T-helper 2 cell treated with Interferon-gamma antibody and Interleukin-4, amounts not matched to agents 5 μg/mL and 100 μg/mL, for 36 hours (primary cell): ENCODE results near the gene IRAK1.

Source experiments
- DNase-seq: peaks from one replicate; pipeline ENCODE4 v3.0.0; 2021; ENCODE audit warnings: low spot score
- H3K27ac Mint-ChIP-seq: one replicate; pipeline ENCODE4 v1.8.0; 2021; ENCODE audit warnings: mild to moderate bottlenecking, mixed read lengths
- H3K27me3 Mint-ChIP-seq: one replicate; pipeline ENCODE4 v1.8.0; 2021; ENCODE audit warnings: low read depth, mixed read lengths
- H3K36me3 Mint-ChIP-seq: one replicate; pipeline ENCODE4 v1.8.0; 2021; ENCODE audit warnings: low read depth, mixed read lengths
- H3K4me1 Mint-ChIP-seq: one replicate; pipeline ENCODE4 v1.8.0; 2021; ENCODE audit warnings: low read depth, mixed read lengths
- H3K4me3 Mint-ChIP-seq: one replicate; pipeline ENCODE4 v1.8.0; 2022; ENCODE audit warnings: mild to moderate bottlenecking, moderate library complexity, mixed read lengths
- H3K9me3 Mint-ChIP-seq: one replicate; pipeline ENCODE4 v1.8.0; 2021; ENCODE audit warnings: mixed read lengths

Gene IRAK1

DNA sequence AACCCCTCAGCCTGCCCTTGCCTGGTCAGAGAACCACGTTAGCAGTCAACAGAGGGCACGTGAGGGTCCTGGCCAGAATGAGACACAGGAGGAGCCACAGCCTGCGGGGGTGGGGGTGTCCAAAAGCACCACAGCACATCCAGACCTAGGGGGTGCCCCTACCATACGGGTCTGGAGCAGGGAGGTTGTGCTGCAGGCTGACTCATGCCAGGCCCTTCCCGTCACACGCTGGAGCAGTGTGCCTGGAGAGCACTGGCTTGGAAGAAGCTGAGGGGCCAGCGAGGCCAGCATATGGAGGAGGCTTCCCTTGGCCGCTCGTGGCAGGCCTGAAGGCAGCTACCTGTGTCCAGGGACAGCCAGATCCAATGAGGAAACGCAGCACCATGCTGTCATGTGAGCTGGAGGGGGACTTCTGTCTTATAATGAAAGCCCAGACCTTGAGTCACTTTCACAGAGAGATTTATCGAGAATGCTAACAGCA lies 1.5 kb upstream of the IRAK1 start:
- Mint-ChIP-seq H3K27me3 (no peaks in the 10 kb centered on the region), H3K4me3 (no peak overlapping the region), H3K9me3 (no peaks in the 10 kb centered on the region), H3K4me1 (peaks cover 5% of the 10 kb centered on the region), H3K27ac (peak overlapping the region; percentile 93), H3K36me3 (peaks cover 10% of the 10 kb centered on the region)
- peak; percentile 20 for DNase-seq

DNA sequence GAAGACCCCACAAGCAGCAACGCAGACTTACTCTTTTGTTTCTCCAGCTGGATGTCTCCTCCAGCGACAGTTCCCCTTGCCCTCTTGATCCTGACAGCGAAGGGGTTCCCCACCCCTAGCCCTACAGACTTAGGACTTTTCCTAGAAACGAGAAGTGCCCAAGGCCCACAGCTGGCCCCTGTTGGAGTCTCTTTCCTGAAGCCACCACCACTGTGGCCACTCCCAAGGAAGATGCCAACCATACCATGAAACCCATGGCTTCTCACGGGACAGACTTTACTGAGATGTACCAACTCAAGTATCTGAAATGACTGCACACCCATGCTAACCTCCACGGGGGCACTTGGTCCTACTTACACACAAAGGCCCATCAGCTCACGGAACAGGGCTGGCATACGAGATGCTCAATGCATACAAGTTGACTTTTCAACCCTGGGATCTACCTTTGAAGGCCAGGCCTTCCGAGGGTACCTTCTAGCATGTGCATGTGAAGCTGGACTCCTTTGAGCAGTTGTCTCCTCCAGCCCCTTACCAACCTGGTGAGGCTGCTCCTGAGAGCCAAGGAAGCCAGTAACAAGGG lies 924 bp upstream of the IRAK1 start:
- Mint-ChIP-seq H3K27ac (peak overlapping the region; percentile 93), H3K4me3 (peak overlapping the region; percentile 94), H3K36me3 (peaks cover 14% of the 10 kb centered on the region), H3K4me1 (peaks cover 5% of the 10 kb centered on the region), H3K9me3 (no peaks in the 10 kb centered on the region), H3K27me3 (no peaks in the 10 kb centered on the region)
- peak; percentile 5 for DNase-seq

- H3K27ac Mint-ChIP-seq: peak overlapping the region; percentile 86
- H3K9me3 Mint-ChIP-seq: no peaks in the 10 kb centered on the region
- H3K4me1 Mint-ChIP-seq: peaks cover 5% of the 10 kb centered on the region
- DNase-seq: peak; percentile 4
- H3K27me3 Mint-ChIP-seq: no peaks in the 10 kb centered on the region
- H3K36me3 Mint-ChIP-seq: peaks cover 19% of the 10 kb centered on the region
- H3K4me3 Mint-ChIP-seq: peak overlapping the region; percentile 88
Observed at GRCh38 chrX:154019061-154019621, 561 bp downstream of the IRAK1 start.

DNA sequence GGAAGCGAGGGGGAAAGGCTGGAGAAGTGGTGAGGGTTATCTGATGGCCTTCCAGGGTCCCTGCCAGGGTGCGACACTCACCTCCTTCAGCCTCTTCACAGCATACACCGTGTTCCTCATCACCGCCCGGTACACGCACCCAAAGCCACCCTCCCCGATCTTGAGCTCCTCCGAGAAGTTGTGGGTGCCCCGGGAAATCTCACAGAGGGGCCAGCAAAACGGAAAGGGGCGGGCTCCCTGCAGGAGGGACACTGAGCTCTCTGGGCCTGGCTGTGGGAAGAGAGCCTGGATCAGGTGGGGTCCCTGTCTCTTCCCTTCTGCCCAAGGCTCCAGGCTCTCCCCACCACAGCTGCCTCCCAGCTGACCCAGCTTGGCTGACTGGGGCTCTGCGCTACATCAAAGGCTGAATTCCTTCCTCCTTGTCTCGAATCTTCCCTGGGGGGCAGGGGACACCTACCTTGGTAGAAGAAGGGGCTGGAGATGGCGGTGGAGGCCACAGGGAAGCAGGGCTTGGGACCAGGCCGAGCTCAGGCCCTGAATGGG lies 1.1 kb downstream of the IRAK1 start:
- H3K27me3 Mint-ChIP-seq: no peaks in the 10 kb centered on the region
- H3K4me1 Mint-ChIP-seq: peaks cover 7% of the 10 kb centered on the region
- peak overlapping the region; percentile 86 for H3K27ac Mint-ChIP-seq
- H3K9me3 Mint-ChIP-seq: no peaks in the 10 kb centered on the region
- DNase-seq: no peak
- peaks cover 21% of the 10 kb centered on the region for H3K36me3 Mint-ChIP-seq
- H3K4me3 Mint-ChIP-seq: peak overlapping the region; percentile 88

- peak overlapping the region; percentile 60 for H3K27ac Mint-ChIP-seq
- peaks cover 21% of the 10 kb centered on the region for H3K36me3 Mint-ChIP-seq
- no peaks in the 10 kb centered on the region for H3K9me3 Mint-ChIP-seq
- H3K4me1 Mint-ChIP-seq: peaks cover 9% of the 10 kb centered on the region
- H3K27me3 Mint-ChIP-seq: no peaks in the 10 kb centered on the region
- peak overlapping the region; percentile 88 for H3K4me3 Mint-ChIP-seq
- DNase-seq: no peak
Observed at GRCh38 chrX:154017766-154018517, 1.8 kb downstream of the IRAK1 start.

DNA sequence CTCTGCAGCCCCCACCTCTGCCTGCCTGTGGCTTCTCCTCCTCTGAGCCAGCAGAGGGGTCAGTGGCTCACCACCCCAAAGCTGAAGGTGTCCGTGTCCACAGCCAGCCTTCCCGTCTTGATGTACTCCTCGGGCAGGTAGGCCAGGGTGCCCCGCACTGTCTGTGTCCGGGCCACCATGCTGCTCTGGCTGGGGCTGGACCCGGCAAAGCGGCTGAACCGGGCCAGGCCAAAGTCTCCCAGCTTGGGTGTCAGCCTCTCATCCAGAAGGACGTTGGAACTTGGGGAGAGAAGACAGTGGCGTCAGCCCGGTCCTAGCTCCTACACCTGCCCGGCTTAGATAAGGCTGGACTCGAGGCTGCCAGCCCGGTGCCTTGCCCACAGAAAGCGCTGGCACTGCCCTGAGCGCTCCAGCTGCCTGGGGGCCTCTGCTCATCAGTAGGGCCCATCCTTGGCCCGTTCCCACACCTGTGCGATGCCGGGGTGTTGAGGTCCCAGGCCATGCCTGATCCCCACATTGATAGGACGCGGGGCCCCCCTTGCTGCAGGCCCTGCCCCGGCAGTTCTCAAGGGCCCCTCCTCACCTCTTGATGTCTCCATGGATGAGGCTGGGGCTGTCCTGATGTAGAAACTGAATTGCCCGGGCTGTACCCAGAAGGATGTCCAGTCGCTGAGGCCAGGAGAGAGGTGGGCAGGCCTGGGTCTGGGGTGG lies 3.2 kb downstream of the IRAK1 start:
- H3K36me3 Mint-ChIP-seq: peaks cover 21% of the 10 kb centered on the region
- no peaks in the 10 kb centered on the region for H3K9me3 Mint-ChIP-seq
- no peaks in the 10 kb centered on the region for H3K27me3 Mint-ChIP-seq
- no peak overlapping the region for H3K4me3 Mint-ChIP-seq
- H3K27ac Mint-ChIP-seq: no peak overlapping the region
- H3K4me1 Mint-ChIP-seq: peaks cover 9% of the 10 kb centered on the region
- DNase-seq: no peak

DNA sequence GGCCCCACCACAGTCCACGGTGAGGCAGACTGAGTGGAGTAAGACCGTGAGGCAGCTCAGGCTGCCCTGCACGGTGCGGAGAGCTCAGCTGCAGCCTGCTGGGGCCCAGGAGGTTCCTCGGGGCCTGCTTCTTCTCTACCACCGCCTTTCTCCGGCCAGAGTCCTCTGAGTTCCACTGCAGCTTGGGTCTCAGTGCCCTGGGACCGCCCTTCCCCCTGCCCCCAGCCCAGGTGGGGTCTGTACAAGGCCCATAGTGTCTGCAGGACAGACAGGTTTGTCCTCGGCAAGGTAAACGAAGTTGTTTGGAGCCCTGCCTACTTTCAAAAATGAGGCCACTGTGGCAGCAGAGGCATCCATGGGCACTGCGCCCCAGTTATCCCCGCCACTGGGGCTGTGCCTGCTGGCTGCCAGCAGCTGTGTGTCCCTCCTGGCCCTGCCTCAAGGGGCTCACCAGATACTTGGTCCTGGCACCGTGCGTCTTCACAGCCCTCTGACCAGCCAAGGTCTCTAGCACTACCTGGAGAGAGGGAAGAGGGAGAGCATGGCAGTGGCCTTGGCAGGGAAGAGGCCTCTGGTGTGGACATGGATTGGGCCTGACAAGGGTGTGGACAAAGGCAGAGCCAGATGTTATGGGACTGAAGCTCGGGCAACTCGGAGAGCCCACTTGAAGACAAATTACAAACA lies 4.0 kb downstream of the IRAK1 start:
- Mint-ChIP-seq H3K4me3 (no peak overlapping the region), H3K36me3 (peaks cover 21% of the 10 kb centered on the region), H3K27ac (peak overlapping the region; percentile 36), H3K4me1 (peaks cover 7% of the 10 kb centered on the region), H3K9me3 (no peaks in the 10 kb centered on the region), H3K27me3 (no peaks in the 10 kb centered on the region)
- DNase-seq: no peak

DNA sequence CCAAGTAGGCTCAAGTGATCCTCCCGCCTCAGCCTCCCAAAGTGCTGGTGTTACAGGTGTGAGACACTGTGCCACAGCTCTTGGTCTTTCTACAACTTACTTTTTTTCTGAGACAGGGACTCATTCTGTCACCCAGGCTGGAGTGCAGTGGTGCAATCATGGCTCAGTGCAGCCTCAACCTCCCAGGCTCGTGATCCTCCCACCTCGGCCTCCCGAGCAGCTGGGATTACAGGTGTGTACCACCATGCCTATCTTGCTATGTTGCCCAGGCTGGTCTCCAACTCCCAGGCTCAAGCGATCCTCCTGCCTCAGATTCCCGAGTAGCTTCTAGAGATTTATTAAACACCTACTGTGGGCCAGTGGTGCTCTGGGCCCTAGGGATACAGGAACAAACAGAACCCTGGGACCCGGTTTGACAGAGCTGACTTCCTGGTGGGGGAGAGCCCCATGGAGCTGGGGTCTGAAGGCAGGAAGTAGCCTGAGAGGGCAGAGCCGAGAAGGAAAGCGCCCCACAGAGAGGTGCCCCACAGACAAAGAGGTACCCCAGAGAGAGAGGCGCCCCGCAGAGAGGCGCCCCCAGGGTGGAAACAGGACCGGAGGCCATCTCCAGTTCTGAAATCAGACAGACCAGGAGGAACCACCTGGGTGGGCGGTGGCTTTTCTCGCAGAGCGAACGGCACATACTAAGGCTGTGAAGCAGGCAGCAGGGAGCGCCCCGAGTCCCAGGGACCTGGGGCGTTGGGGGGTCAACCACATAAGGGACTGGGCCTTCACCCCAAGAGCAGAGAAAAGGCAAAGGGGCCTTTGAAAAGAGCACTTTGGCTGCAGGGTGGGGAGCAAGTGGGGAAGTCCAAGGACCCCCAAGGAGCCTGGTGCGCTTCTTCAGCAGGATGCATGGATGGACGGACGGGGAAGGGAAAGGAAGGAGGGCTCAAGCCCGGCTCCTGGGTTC lies 5.0 kb downstream of the IRAK1 start:
- Mint-ChIP-seq H3K9me3 (no peaks in the 10 kb centered on the region), H3K27ac (no peak overlapping the region), H3K36me3 (peaks cover 17% of the 10 kb centered on the region), H3K4me1 (peaks cover 4% of the 10 kb centered on the region), H3K4me3 (no peak overlapping the region), H3K27me3 (no peaks in the 10 kb centered on the region)
- DNase-seq: no peak

DNA sequence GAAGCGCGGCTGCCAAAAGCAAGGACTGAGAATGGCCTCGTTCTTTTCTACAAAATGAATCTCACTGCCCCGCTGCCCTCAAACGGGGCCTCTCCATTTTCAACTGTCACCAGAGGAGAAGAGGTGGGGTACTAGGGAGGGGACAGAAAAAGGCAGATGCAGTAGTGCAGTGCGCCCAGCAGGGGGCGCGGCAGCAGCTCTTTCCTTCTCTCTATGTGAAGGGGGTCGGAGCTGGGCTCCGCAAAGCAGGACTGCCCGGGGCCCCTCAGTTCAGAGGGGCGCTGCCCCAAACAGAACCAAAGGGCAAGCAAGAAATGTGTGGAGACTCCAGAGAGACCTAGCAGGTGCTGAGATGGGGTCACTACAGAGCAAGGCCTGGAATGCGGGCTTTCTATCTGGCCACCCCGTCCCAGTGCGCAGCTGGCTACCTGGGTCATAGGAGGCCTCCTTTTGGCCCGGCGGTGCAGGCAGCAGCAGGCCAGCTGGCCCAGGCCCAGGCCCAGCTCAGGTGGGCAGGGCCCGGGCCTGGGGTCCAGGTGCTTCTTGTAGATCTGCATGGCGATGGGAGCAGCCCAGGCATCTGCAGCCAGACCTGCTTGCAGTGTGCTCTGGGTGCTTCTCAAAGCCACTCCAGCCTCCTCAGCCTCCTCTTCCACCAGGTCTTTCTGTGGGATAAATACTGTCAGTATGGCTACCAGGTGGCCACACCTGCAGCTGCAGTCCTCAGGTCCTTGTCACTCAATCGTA lies 5.9 kb downstream of the IRAK1 start:
- Mint-ChIP-seq H3K4me3 (no peak overlapping the region), H3K27ac (peak overlapping the region; percentile 31), H3K27me3 (no peaks in the 10 kb centered on the region), H3K36me3 (peaks cover 16% of the 10 kb centered on the region), H3K9me3 (no peaks in the 10 kb centered on the region), H3K4me1 (peaks cover 4% of the 10 kb centered on the region)
- DNase-seq: peak; percentile 11

- no peaks in the 10 kb centered on the region for H3K9me3 Mint-ChIP-seq
- H3K36me3 Mint-ChIP-seq: peaks cover 18% of the 10 kb centered on the region
- H3K4me1 Mint-ChIP-seq: peaks cover 4% of the 10 kb centered on the region
- H3K27me3 Mint-ChIP-seq: no peaks in the 10 kb centered on the region
- no peak for DNase-seq
- H3K4me3 Mint-ChIP-seq: no peak overlapping the region
- H3K27ac Mint-ChIP-seq: no peak overlapping the region
Observed at GRCh38 chrX:154013001-154013421, 6.7 kb downstream of the IRAK1 start.

DNA sequence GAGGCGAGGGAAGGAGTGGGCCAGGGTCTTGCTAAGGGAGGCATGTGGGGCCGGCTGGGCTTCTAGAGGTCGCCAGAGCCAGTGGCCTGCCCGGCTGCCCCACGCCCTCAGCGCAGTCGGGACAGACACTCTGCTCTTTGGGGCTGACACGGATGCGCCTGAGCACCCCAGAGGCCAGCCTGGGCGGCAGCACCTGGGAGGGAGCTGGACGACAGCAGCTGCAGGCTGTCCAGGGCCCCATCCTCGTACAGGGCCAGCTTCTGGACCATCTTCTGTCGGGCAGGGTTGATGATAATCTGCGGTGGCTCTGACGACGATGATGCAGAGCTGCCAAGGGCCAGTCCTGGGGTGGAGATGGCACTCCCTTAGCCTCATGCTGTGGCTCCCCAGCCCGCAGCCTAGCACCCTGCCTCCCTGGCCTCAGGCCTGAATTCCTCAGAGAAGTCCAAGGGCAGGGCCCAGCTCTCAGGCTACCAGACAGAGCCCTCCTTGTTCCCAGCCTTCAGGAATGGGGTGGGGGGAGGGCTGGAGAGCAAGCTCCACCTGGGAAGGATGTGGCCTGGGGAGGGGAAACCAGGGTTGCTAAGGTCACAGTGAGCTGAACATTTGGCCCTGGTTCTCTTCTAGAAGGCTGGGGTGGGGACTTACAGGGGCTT lies 7.2 kb downstream of the IRAK1 start:
- H3K4me1 Mint-ChIP-seq: peaks cover 4% of the 10 kb centered on the region
- H3K4me3 Mint-ChIP-seq: no peak overlapping the region
- no peak for DNase-seq
- no peaks in the 10 kb centered on the region for H3K27me3 Mint-ChIP-seq
- no peaks in the 10 kb centered on the region for H3K9me3 Mint-ChIP-seq
- no peak overlapping the region for H3K27ac Mint-ChIP-seq
- H3K36me3 Mint-ChIP-seq: peaks cover 23% of the 10 kb centered on the region
